Raji (cell line): Measurements from ENCODE around the gene HPCA.

ENCODE experiments used
- POLR2A ChIP-seq: IDR thresholded peaks from 2 replicates; pipeline ENCODE4 v1.6.1; 2011; ENCODE audit warnings: low read depth, low read length, control low read depth; ENCODE audit not compliant: insufficient read depth

HPCA gene

GRCh38 chr1:32886004-32886827, at the start of gene HPCA:
Gene HPCA, plus strand, starts transcription at chr1:32886491. Its CDS starts 2,408 bp downstream, at chr1:32888899.
- no peak for TF ChIP-seq POLR2A

GRCh38 chr1:32848354-32849063, 37.8 kb upstream of the HPCA start:
- no peak for TF ChIP-seq POLR2A

- TF ChIP-seq POLR2A, result no peak
Measured at GRCh38 chr1:32855861-32856617, 30.3 kb upstream of the HPCA start.

- no peak for TF ChIP-seq POLR2A
Measured at GRCh38 chr1:32858136-32858535, 28.2 kb upstream of the HPCA start.

GRCh38 chr1:32858791-32859190, 27.5 kb upstream of the HPCA start:
- no peak for TF ChIP-seq POLR2A

- TF ChIP-seq POLR2A, result no peak
Measured at GRCh38 chr1:32859915-32860314, 26.4 kb upstream of the HPCA start.

GRCh38 chr1:32860566-32860965, 25.7 kb upstream of the HPCA start:
- TF ChIP-seq POLR2A, result no peak

GRCh38 chr1:32861904-32862695, 24.2 kb upstream of the HPCA start:
- TF ChIP-seq POLR2A, result no peak

DNA sequence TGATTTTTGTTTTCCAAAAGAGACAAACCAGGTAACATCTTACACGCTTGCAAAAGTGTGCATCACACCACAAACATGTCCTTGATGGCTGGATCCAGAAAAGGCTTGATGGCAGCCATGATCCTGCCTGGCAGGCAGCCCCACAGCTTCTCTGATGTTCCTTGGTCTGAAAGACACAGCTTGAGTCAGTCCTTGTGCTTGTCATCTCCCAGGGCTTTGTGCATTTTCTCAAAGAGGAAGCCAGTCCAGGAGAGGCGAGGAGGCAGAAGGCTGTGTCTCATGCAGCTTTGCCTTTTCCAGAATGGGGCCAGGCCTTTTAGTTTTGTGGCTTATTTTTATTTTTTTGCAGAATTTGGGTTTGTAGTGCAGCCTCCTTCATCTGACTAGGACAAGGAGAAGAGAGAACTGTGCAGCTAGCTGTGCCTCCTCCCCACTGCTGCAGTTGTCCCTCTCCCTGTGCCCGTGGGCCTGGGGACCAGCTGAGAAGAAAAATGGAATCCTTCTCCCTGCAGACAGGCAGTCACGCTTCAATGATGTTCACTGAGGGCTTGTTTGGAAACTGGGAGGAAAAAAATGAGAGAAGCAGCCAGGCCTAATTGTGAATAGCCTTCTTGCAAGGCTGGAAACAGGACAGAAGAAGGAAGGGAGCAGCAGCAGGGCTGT, 22.9 kb upstream of the HPCA start:
- TF ChIP-seq POLR2A, result no peak

- TF ChIP-seq POLR2A, result no peak
Measured at GRCh38 chr1:32863881-32864245, 22.4 kb upstream of the HPCA start.

- TF ChIP-seq POLR2A, result no peak
Measured at GRCh38 chr1:32864375-32865019, 21.8 kb upstream of the HPCA start.

DNA sequence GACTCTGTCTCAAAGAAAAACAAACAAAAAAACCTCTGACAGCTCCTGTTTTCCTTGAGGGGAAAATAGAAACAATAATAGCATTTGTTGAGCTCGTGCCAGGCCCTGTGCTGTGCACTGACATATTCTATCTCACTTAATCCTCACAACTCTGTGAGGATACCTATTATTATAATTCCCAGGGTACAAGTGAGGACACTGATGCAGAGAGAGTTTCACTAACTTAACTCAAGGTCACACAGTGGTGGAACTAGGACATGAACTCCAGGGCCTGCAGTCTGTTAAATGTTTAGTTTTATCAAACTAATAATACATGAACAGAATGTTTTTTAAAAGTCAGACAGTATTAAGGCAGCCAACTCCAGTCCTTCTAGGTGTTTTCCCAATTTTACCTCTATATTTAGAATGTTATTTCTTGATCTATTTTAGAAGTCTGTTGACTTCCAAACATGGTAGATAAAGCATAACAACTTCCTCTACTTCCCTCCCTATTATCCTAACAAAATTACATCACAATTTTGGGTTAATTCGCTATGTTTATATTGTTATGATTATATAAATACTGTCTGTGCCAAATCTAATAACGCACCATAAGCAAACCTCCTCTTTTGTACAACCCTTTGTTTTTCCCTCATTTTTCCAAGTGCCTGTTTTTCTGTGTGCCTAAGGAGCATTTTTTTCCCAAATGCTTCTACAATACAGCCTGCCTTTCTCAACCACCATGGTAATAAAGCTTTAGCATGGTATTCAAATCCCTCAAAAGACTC, 20.5 kb upstream of the HPCA start:
- no peak for TF ChIP-seq POLR2A

GRCh38 chr1:32867151-32867550, 19.1 kb upstream of the HPCA start:
- TF ChIP-seq POLR2A, result no peak
